ENCODE measurements around the gene OLR1. TPM values are rescaled to one million over a fixed set of nuclear protein-coding genes. Genes with fewer than 3 reads are reported as not detected.
"Not testable (repeated sequence)": the region's sequence is repeated elsewhere in the genome, so short reads cannot be mapped to it uniquely, and the experiment has no call there.

OLR1 gene
- total and polyA plus RNA-seq, 2 donors (not counting 3 experiments of a cell fraction or from before 2014, with no cell fraction given): not detected

DNA sequence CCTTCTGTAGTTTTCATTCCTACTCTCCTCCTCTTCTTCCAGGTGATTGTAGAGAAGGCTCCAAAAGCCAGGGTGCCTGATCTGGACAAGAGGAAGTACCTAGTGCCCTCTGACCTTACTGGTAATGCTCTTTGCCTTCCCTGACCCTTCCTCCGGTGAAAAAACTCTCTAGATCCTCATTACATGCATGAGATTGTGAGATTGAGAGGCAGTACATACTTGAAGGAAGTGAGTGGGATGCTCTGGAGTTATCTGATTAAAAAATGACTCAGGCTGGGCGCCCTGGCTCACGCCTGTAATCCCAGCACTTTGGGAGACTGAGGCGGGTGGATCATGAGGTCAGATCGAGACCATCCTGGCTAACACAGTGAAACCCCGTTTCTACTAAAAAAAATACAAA is 46.1 kb upstream of the OLR1 start:
- H4K20me1 ChIP-seq (replicated peaks; ENCODE audit: control insufficient read depth, extremely low read depth, insufficient read depth, low read length): no peaks in the 10 kb centered on the region
- H3K79me2 ChIP-seq (ENCODE audit: control insufficient read depth, insufficient read depth, low read length): peaks cover 35% of the 10 kb centered on the region
- H3K27ac ChIP-seq (ENCODE audit: insufficient read depth, low read depth, low read length): no peak overlapping the region
- intact Hi-C loops (cut with micrococcal nuclease) (no loop called here), dilution Hi-C loops (cut with MboI; ENCODE audit: extremely low pct_ligation_motif_present, low sequenced_read_pairs) (no loop called here)
- POLR2A ChIA-PET: no interaction called here
- H3K4me1 ChIP-seq (ENCODE audit: control insufficient read depth, extremely low read depth, insufficient read depth, low read length): peaks cover 23% of the 10 kb centered on the region
- no peaks in the 10 kb centered on the region for H3K9me1 ChIP-seq (replicated peaks; ENCODE audit: control insufficient read depth, extremely low read depth, insufficient read depth, low read length)
- no peaks in the 10 kb centered on the region for H3K27me3 ChIP-seq (ENCODE audit: control insufficient read depth in 2 of 2, insufficient read depth in 2 of 2, low read length in 2 of 2)
- FAIRE-seq (no peak), DNase-seq (ENCODE audit: low read depth, low spot score) (no peak)
- no TSS peak for BruUV-seq (replicated peaks)
- no peak overlapping the region for H3K9ac ChIP-seq (replicated peaks; ENCODE audit: extremely low read depth, insufficient read depth, low read length)
- CTCF ChIA-PET: no interaction called here
- H2AFZ ChIP-seq (ENCODE audit: low read depth, low read length): no peak overlapping the region
- no peak for TF ChIP-seq GATA2 (IDR thresholded peaks at IDR 0.05; ENCODE audit: insufficient read depth, insufficient read length, low read depth, low read length)
- no peak for TF ChIP-seq JUN (IDR thresholded peaks at IDR 0.05; ENCODE audit: borderline replicate concordance, insufficient read depth, insufficient read length, low read depth)
- peaks cover 26 to 27% of the 10 kb centered on the region in 2 experiments for H3K36me3 ChIP-seq (ENCODE audit: control insufficient read depth in 2 of 2, extremely low read depth in 1 of 2, insufficient read depth in 2 of 2, low read length in 2 of 2)
- H3K9me3 ChIP-seq (replicated peaks; ENCODE audit: control insufficient read depth, insufficient read depth, low read length): no peaks in the 10 kb centered on the region
- H3K4me3 ChIP-seq (replicated peaks in 1 of 3; ENCODE audit: insufficient read depth in 1 of 3, low read depth in 1 of 3, low read length in 3 of 3): no peak overlapping the region
- H3K4me2 ChIP-seq (ENCODE audit: insufficient read depth, low read length): no peak overlapping the region

DNA sequence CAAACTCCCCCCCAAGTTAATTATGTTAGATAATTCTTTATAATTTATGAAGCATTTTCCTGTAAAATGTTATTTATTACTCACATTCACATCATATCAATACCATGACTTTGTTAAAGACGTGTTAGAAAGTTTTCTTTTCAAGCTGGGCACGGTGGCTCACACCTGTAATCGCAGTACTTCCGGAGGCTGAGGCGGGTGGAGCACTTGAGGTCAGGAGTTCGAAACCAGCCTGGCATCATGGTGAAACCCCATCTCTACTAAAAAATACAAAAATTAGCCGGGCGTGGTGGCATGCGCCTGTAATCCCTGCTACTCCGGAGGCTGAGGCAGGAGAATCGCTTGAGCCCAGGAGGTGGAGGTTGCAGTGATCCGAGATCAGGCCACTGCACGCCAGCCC is 44.0 kb upstream of the OLR1 start:
- H3K4me3 ChIP-seq (replicated peaks in 1 of 3; ENCODE audit: insufficient read depth in 1 of 3, low read depth in 1 of 3, low read length in 3 of 3): not testable (repeated sequence)

More for the DNA sequence above, 44.0 kb upstream of the OLR1 start:
- CTCF ChIA-PET: interaction anchor here (4.0 kb wide), 1 partner anchor 62 kb away, joined by 22 read pairs; no protein-coding TSS in a partner anchor
- H3K9me1 ChIP-seq (replicated peaks; ENCODE audit: control insufficient read depth, extremely low read depth, insufficient read depth, low read length); intact Hi-C loops (cut with micrococcal nuclease); H3K27ac ChIP-seq (ENCODE audit: insufficient read depth, low read depth, low read length); POLR2A ChIA-PET; BruUV-seq (replicated peaks); H3K9me3 ChIP-seq (replicated peaks; ENCODE audit: control insufficient read depth, insufficient read depth, low read length); DNase-seq (ENCODE audit: low read depth, low spot score); H2AFZ ChIP-seq (ENCODE audit: low read depth, low read length); H3K27me3 ChIP-seq (ENCODE audit: control insufficient read depth in 2 of 2, insufficient read depth in 2 of 2, low read length in 2 of 2); FAIRE-seq; H3K4me2 ChIP-seq (ENCODE audit: insufficient read depth, low read length); dilution Hi-C loops (cut with MboI; ENCODE audit: extremely low pct_ligation_motif_present, low sequenced_read_pairs); H3K9ac ChIP-seq (replicated peaks; ENCODE audit: extremely low read depth, insufficient read depth, low read length); H4K20me1 ChIP-seq (replicated peaks; ENCODE audit: control insufficient read depth, extremely low read depth, insufficient read depth, low read length): not testable (repeated sequence)
- H3K36me3 ChIP-seq (ENCODE audit: control insufficient read depth in 2 of 2, extremely low read depth in 1 of 2, insufficient read depth in 2 of 2, low read length in 2 of 2): peaks cover 10 to 11% of the 10 kb centered on the region in 2 experiments
- H3K4me1 ChIP-seq (ENCODE audit: control insufficient read depth, extremely low read depth, insufficient read depth, low read length): peaks cover 22% of the 10 kb centered on the region
- peaks cover 38% of the 10 kb centered on the region for H3K79me2 ChIP-seq (ENCODE audit: control insufficient read depth, insufficient read depth, low read length)

All from endothelial cell of umbilical vein (primary cell).